ENCODE results near the gene ANKRD29. TPM values are rescaled to one million over a fixed set of nuclear protein-coding genes. Genes with fewer than 3 reads are reported as not detected.

Gene ANKRD29
- total and polyA plus RNA-seq, 2 experiments from 2014 or later = 6.6 to 36.6 TPM

- DNase-seq (ENCODE audit: low spot score) = peak; percentile 34
- Histone ChIP-seq H3K4me2 (no peak overlapping the region), H3K27ac (ENCODE audit: low read depth) (no peak overlapping the region), H3K4me1 (ENCODE audit: insufficient read depth) (no peaks in the 10 kb centered on the region), H3K27me3 (ENCODE audit: insufficient read depth) (no peaks in the 10 kb centered on the region), H3K4me3 (no peak overlapping the region), H2AFZ (no peak overlapping the region), H4K20me1 (replicated peaks; ENCODE audit: insufficient read depth) (no peaks in the 10 kb centered on the region), H3F3A (replicated peaks; ENCODE audit: low read depth) (no peaks in the 10 kb centered on the region), H3K9me2 (ENCODE audit: insufficient read depth) (peaks cover 8% of the 10 kb centered on the region; the same call in 1 of the 2 replicates), H3K36me3 (ENCODE audit: insufficient read depth) (no peaks in the 10 kb centered on the region), H3K79me2 (replicated peaks; ENCODE audit: insufficient read depth) (no peaks in the 10 kb centered on the region)
- ATAC-seq = no peak
- Mint-ChIP-seq H3K4me3 (no peak overlapping the region), H3K27me3 (ENCODE audit: insufficient read depth, low read depth, poor library complexity) (no peaks in the 10 kb centered on the region), H3K27ac (no peak overlapping the region), H3K4me1 (no peaks in the 10 kb centered on the region), H3K9me3 (peaks cover 7% of the 10 kb centered on the region; the same call in 1 of the 3 replicates), H3K36me3 (ENCODE audit: low read depth) (no peaks in the 10 kb centered on the region; the same call in 2 of the 3 replicates)
- no peak for TF ChIP-seq CREB1 (CRISPR knock-in tag; IDR thresholded peaks at IDR 0.05; ENCODE audit: low read depth)
- TF ChIP-seq EZH2 (IDR thresholded peaks at IDR 0.05; ENCODE audit: low read depth, unreplicated experiment) = no peak
- TF ChIP-seq NANOG (IDR thresholded peaks at IDR 0.05; ENCODE audit: borderline replicate concordance) = no peak
- TF ChIP-seq ETS1 (IDR thresholded peaks at IDR 0.05) = no peak
- no peak for TF ChIP-seq POLR2AphosphoS5 (IDR thresholded peaks at IDR 0.05; ENCODE audit: low read depth)
- TF ChIP-seq CTCF (conservative IDR thresholded peaks at IDR 0.05; ENCODE audit: low read depth in 2 of 2) = peak in 1 of 2 experiments; percentile 28; a peak in 1 of 4 replicates
- no peak for TF ChIP-seq ZNF114 (CRISPR knock-in tag; IDR thresholded peaks at IDR 0.05)
These were observed 47.4 kb upstream of the ANKRD29 start for GRCh38 chr18:23710068-23710527.

- no peak overlapping the region for H3K4me3 Mint-ChIP-seq
- H2AFZ ChIP-seq = no peak overlapping the region
- H3K4me1 ChIP-seq (ENCODE audit: insufficient read depth) = no peaks in the 10 kb centered on the region
- peaks cover 7% of the 10 kb centered on the region; the same call in 1 of the 3 replicates for H3K9me3 Mint-ChIP-seq
- H3K9me2 ChIP-seq (ENCODE audit: insufficient read depth) = peaks cover 8% of the 10 kb centered on the region; the same call in 1 of the 2 replicates
- no peaks in the 10 kb centered on the region for H3K79me2 ChIP-seq (replicated peaks; ENCODE audit: insufficient read depth)
- H3K36me3 ChIP-seq (ENCODE audit: insufficient read depth) = no peaks in the 10 kb centered on the region
- no peak overlapping the region for H3K27ac ChIP-seq (ENCODE audit: low read depth)
- no peaks in the 10 kb centered on the region for H3K4me1 Mint-ChIP-seq
- H4K20me1 ChIP-seq (replicated peaks; ENCODE audit: insufficient read depth) = no peaks in the 10 kb centered on the region
- H3K4me3 ChIP-seq = no peak overlapping the region
- TF ChIP-seq NANOG (IDR thresholded peaks at IDR 0.05; ENCODE audit: borderline replicate concordance) (no peak), ZNF331 (CRISPR knock-in tag; IDR thresholded peaks at IDR 0.05; ENCODE audit: low read depth) (peak; percentile 90)
- ATAC-seq (no peak), DNase-seq (ENCODE audit: low spot score) (no peak)
- no peaks in the 10 kb centered on the region for H3K27me3 ChIP-seq (ENCODE audit: insufficient read depth)
- no peak overlapping the region for H3K27ac Mint-ChIP-seq
- no peak overlapping the region for H3K4me2 ChIP-seq
- no peaks in the 10 kb centered on the region for H3F3A ChIP-seq (replicated peaks; ENCODE audit: low read depth)
- H3K36me3 Mint-ChIP-seq (ENCODE audit: low read depth) = no peaks in the 10 kb centered on the region; the same call in 2 of the 3 replicates
- no peaks in the 10 kb centered on the region for H3K27me3 Mint-ChIP-seq (ENCODE audit: insufficient read depth, low read depth, poor library complexity)
These were observed 44.4 kb upstream of the ANKRD29 start for GRCh38 chr18:23706971-23707640.
